Neural progenitor cell (in vitro differentiated cells): ENCODE results near the gene PARP2.

Experiments used
- CTCF ChIP-seq: fragments of 200-600 bp; sonication (generic); IDR thresholded peaks from 2 replicates; pipeline ENCODE4 v1.5.1; 2017; ENCODE audit warnings: antibody characterized with exemption, mild to moderate bottlenecking
- EZH2phosphoT487 ChIP-seq: fragments of 200-600 bp; sonication (generic); IDR thresholded peaks from 2 replicates; pipeline ENCODE4 v1.6.1; 2017; ENCODE audit warnings: antibody characterized with exemption

- TF ChIP-seq CTCF = no peak
- no peak for TF ChIP-seq EZH2phosphoT487
These were observed 22.5 kb downstream of the PARP2 start for GRCh38 chr14:20365928-20366327.
